Nephron progenitor cell (in vitro differentiated cells): ENCODE measurements around the gene FCAMR.

Source experiments
- DNase-seq: peaks from one replicate; pipeline ENCODE4 v3.0.0; 2021
- H3K27ac Mint-ChIP-seq: 2 replicates; pipeline ENCODE4 v1.8.0; 2021; ENCODE audit warnings: mild to moderate bottlenecking, moderate library complexity, mixed read lengths
- H3K27me3 Mint-ChIP-seq: 2 replicates; pipeline ENCODE4 v1.8.0; 2021; ENCODE audit warnings: mild to moderate bottlenecking, low read depth, mixed read lengths; ENCODE audit not compliant: poor library complexity
- H3K36me3 Mint-ChIP-seq: 2 replicates; pipeline ENCODE4 v1.8.0; 2021; ENCODE audit warnings: low read depth, mixed read lengths
- H3K4me1 Mint-ChIP-seq: 2 replicates; pipeline ENCODE4 v1.8.0; 2021; ENCODE audit warnings: mixed read lengths
- H3K4me3 Mint-ChIP-seq: 2 replicates; pipeline ENCODE4 v1.8.0; 2021; ENCODE audit warnings: mild to moderate bottlenecking, moderate library complexity, mixed read lengths
- H3K9me3 Mint-ChIP-seq: 2 replicates; pipeline ENCODE4 v1.8.0; 2021; ENCODE audit warnings: mild to moderate bottlenecking, moderate library complexity, mixed read lengths
- TF ChIP-seq, protein P1 (sequence below): fragments of 200-600 bp; sonication (generic); IDR thresholded peaks from 2 replicates; pipeline ENCODE4 v1.5.0; 2021; ENCODE audit warnings: antibody characterized with exemption

Gene FCAMR

DNA sequence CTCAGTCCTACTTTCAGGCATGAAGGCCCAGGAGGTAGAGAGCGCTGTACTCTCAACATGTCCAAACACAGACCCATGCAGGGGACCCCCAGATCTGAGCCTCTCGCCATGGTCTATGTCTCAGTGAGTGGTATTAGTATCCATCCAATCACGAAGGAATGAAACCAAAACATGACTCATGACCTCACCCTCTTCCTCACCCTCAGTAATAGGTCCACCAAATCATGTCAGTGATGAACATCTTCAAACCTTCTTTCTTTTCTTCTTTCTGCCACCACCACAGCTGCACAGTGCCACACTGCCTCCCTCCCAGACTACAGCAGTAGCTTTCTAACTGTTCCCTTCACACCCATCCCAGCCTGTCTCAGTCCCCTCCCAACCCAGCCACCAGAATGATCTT, 45.5 kb upstream of the FCAMR start:
- H3K27me3 Mint-ChIP-seq, result peaks cover 53% of the 10 kb centered on the region
- no peaks in the 10 kb centered on the region for H3K36me3 Mint-ChIP-seq
- H3K4me3 Mint-ChIP-seq, result no peak overlapping the region
- H3K9me3 Mint-ChIP-seq, result no peaks in the 10 kb centered on the region
- DNase-seq, result no peak
- H3K4me1 Mint-ChIP-seq, result peaks cover 1% of the 10 kb centered on the region
- no peak overlapping the region for H3K27ac Mint-ChIP-seq
- TF ChIP-seq, protein P1, sequence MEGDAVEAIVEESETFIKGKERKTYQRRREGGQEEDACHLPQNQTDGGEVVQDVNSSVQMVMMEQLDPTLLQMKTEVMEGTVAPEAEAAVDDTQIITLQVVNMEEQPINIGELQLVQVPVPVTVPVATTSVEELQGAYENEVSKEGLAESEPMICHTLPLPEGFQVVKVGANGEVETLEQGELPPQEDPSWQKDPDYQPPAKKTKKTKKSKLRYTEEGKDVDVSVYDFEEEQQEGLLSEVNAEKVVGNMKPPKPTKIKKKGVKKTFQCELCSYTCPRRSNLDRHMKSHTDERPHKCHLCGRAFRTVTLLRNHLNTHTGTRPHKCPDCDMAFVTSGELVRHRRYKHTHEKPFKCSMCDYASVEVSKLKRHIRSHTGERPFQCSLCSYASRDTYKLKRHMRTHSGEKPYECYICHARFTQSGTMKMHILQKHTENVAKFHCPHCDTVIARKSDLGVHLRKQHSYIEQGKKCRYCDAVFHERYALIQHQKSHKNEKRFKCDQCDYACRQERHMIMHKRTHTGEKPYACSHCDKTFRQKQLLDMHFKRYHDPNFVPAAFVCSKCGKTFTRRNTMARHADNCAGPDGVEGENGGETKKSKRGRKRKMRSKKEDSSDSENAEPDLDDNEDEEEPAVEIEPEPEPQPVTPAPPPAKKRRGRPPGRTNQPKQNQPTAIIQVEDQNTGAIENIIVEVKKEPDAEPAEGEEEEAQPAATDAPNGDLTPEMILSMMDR, result no peak

DNA sequence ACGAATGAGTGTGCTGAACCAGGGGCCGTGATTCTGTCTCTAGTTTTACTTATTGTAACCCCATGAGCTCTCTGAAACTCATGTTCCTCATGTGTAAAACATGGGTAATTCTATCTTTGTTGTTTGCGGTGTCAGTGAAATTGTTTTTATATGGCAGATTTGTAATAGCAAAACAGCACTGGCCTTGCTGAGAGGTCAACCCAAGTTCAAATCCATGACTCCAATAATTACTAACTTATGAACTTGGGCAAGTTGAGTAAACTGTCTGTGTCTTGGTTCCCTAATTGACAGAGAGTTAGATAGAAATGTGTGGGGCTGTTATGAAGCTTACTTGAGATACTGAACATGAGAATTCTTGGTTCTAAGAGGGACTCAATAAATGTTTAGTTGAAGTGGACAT, 44.5 kb upstream of the FCAMR start:
- no peaks in the 10 kb centered on the region for H3K9me3 Mint-ChIP-seq
- peaks cover 57% of the 10 kb centered on the region for H3K27me3 Mint-ChIP-seq
- no peaks in the 10 kb centered on the region for H3K4me1 Mint-ChIP-seq
- TF ChIP-seq, protein P1, result no peak
- H3K4me3 Mint-ChIP-seq, result no peak overlapping the region
- H3K27ac Mint-ChIP-seq, result no peak overlapping the region
- no peak for DNase-seq
- no peaks in the 10 kb centered on the region for H3K36me3 Mint-ChIP-seq

DNA sequence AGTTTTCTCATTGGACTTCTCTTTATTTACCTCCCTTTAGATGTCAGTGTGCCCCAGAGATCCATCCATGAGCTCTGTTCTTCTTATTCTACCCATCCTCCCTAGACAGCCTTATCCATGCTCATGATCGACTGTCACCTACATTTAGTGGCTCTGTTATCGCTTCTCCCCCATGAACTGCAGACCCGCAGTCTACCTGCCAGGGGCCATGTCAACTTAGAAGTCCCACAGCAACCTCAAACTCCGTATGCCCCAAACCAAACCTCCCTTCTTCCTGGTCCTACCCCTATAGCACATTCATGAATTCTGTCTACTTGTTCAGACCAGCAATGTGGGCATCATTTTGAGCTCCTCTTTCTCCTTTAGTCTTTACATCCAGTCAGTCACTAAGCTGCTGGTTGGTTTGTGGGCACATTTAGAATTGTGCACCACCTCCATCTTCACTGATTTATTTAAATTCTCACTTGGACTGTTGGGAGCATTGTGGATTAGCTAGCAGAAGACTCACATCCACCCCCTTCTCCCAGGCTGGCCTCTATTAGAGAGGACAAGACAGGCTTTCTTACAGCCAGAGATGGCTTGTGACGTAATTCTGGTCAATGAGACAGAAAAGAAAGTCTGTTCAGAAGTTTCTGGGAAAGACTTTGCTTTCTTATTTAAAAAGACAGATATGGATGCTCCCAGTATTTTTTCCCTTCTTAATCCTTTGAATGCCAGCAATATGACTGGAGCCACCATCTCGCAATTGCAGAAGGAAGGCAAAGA, 43.2 kb upstream of the FCAMR start:
- H3K4me3 Mint-ChIP-seq, result no peak overlapping the region
- H3K27me3 Mint-ChIP-seq, result peaks cover 52% of the 10 kb centered on the region
- no peaks in the 10 kb centered on the region for H3K9me3 Mint-ChIP-seq
- TF ChIP-seq, protein P1, result no peak
- no peaks in the 10 kb centered on the region for H3K4me1 Mint-ChIP-seq
- no peaks in the 10 kb centered on the region for H3K36me3 Mint-ChIP-seq
- no peak overlapping the region for H3K27ac Mint-ChIP-seq
- DNase-seq, result no peak

DNA sequence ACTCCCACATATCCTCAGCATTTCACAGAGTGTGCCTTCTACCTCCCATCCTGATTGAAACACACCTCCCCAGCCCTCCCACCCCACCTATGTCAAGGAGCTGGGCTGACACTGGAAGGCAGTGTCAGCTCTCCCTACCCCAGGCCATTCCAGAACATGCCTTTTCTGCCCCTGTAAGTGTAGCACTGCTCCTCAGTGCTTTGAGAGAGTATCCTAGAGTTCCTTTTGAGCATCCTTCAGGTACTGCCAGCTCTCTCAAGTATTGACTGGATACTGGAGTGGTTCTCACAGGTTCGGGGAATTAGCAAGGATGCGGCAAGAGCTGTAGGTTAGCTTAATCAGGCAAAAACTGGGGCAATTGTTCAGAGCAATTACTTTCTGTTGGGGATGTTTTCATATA, 40.5 kb upstream of the FCAMR start:
- Mint-ChIP-seq H3K4me1 (no peaks in the 10 kb centered on the region), H3K27me3 (peaks cover 48% of the 10 kb centered on the region), H3K4me3 (no peak overlapping the region), H3K9me3 (no peaks in the 10 kb centered on the region), H3K36me3 (no peaks in the 10 kb centered on the region), H3K27ac (no peak overlapping the region)
- DNase-seq, result no peak
- TF ChIP-seq, protein P1, result no peak

DNA sequence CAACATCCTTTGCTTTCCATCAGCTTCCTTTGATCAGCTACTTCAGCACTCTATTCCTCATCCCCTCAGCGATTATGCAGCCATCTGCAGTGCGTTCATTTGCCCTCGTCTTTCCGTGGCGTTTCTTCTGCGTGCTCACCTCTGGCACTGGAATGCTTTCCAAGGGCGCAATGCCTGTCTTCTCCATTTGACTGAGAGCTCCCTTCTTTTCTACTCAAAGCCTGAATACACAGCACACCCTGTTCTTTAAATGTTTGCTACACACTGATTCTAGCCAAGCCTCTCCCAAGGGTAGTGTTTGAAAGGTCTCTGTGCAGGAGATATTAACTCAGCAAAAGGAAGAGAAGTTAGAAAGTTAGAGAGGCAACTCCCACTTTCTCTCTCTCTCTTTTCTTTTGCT, 39.7 kb upstream of the FCAMR start:
- Mint-ChIP-seq H3K9me3 (no peaks in the 10 kb centered on the region), H3K27me3 (peaks cover 47% of the 10 kb centered on the region), H3K4me1 (no peaks in the 10 kb centered on the region), H3K36me3 (no peaks in the 10 kb centered on the region), H3K4me3 (no peak overlapping the region), H3K27ac (no peak overlapping the region)
- DNase-seq, result no peak
- TF ChIP-seq, protein P1, result no peak
